Keratinocyte (primary cell): ENCODE data around the gene PLXNB2. TPM values are rescaled to one million over a fixed set of nuclear protein-coding genes. Genes with fewer than 3 reads are reported as not detected.
A peak's percentile ranks its signal among the peaks of the same experiment; 100 is the strongest.
"Not testable (repeated sequence)": the region's sequence is repeated elsewhere in the genome, so short reads cannot be mapped to it uniquely, and the experiment has no call there.

ENCODE experiments used
- DNase-seq: peaks from one replicate; pipeline ENCODE4 v3.0.0-alpha.2; 2011; ENCODE audit warnings: low read depth, missing footprints, low spot score
- FAIRE-seq: peaks from 2 replicates; lab custom pipeline; 2011; peaks lifted over from hg19 to GRCh38; lab: Jason Lieb, UNC
- H2AFZ ChIP-seq: 2 replicates; pipeline ENCODE4 v1.6.0; 2012; ENCODE audit warnings: low read length, control low read depth, inconsistent platforms; ENCODE audit not compliant: control insufficient read depth
- H3K27ac ChIP-seq: 2 replicates; pipeline ENCODE4 v1.5.1; 2011; ENCODE audit warnings: low read length; ENCODE audit not compliant: control insufficient read depth, insufficient read depth
- H3K27me3 ChIP-seq: 3 replicates; pipeline ENCODE4 v1.6.0; 2011; ENCODE audit warnings: low read length; ENCODE audit not compliant: control insufficient read depth, insufficient read depth; ENCODE audit errors: extremely low read depth
- H3K36me3 ChIP-seq, 2 experiments: 2 replicates in 1 of 2; 3 replicates in 1 of 2; pipeline ENCODE4 v1.5.1; 2011; ENCODE audit warnings: low read length in 2 of 2, mild to moderate bottlenecking in 1 of 2; ENCODE audit not compliant: control insufficient read depth in 2 of 2, insufficient read depth in 2 of 2; ENCODE audit errors: extremely low read depth in 1 of 2
- H3K4me1 ChIP-seq: 3 replicates; pipeline ENCODE4 v1.5.1; 2011; ENCODE audit warnings: low read length; ENCODE audit not compliant: control insufficient read depth, insufficient read depth; ENCODE audit errors: extremely low read depth
- H3K4me2 ChIP-seq: 3 replicates; pipeline ENCODE4 v1.6.0; 2011; ENCODE audit warnings: low read depth, low read length; ENCODE audit not compliant: control insufficient read depth, insufficient read depth; ENCODE audit errors: extremely low read depth
- H3K4me3 ChIP-seq, 3 experiments: fragments of 200-600 bp in 1 of 3; sonication (generic) in 1 of 3; 2 replicates in 2 of 3; 3 replicates in 1 of 3; pipeline ENCODE4 v1.5.1; 2011 to 2016; ENCODE audit warnings: low read length in 3 of 3, mild to moderate bottlenecking in 3 of 3, control low read depth in 2 of 3, inconsistent platforms in 1 of 3, low read depth in 1 of 3, mixed read lengths in 1 of 3, mixed run types in 1 of 3, moderate library complexity in 1 of 3; ENCODE audit not compliant: control insufficient read depth in 2 of 3, insufficient read depth in 2 of 3; ENCODE audit errors: extremely low read depth in 1 of 3
- H3K79me2 ChIP-seq: 2 replicates; pipeline ENCODE4 v1.6.0; 2012; ENCODE audit warnings: low read length; ENCODE audit not compliant: control insufficient read depth, insufficient read depth
- H3K9ac ChIP-seq: 3 replicates; pipeline ENCODE4 v1.6.0; 2011; ENCODE audit warnings: low read length; ENCODE audit not compliant: control insufficient read depth, insufficient read depth; ENCODE audit errors: extremely low read depth
- H3K9me1 ChIP-seq: 3 replicates; pipeline ENCODE4 v1.6.0; 2011; ENCODE audit warnings: low read length; ENCODE audit not compliant: control insufficient read depth, insufficient read depth; ENCODE audit errors: extremely low read depth
- H3K9me3 ChIP-seq: 2 replicates; pipeline ENCODE4 v1.5.1; 2012; ENCODE audit warnings: low read depth, low read length; ENCODE audit not compliant: control insufficient read depth
- H4K20me1 ChIP-seq: 3 replicates; pipeline ENCODE4 v1.6.0; 2011; ENCODE audit warnings: low read length; ENCODE audit not compliant: control insufficient read depth, insufficient read depth; ENCODE audit errors: extremely low read depth
- EZH2 ChIP-seq: IDR thresholded peaks from one replicate; pipeline ENCODE4 v1.6.1; 2012; ENCODE audit warnings: inconsistent platforms, mild to moderate bottlenecking, low read length, moderate library complexity
- dilution Hi-C: fragments of 300-500 bp; cut with MboI; formaldehyde crosslinking; loops from one replicate; pipeline ENCODE4 v1.7.0; 2020; ENCODE audit warnings: low sequenced_read_pairs; ENCODE audit not compliant: extremely low pct_ligation_motif_present
- polyA plus RNA-seq, 5 experiments: library from polyadenylated mRNA; depleted of rRNA in 3 of 5; stranded (reverse) in 3 of 5; stranded (forward) in 1 of 5; unstranded in 1 of 5; fragments of >200 nt; gene quantifications; 1 replicate in 1 of 5; 2 replicates in 3 of 5; 3 replicates in 1 of 5; pipeline versions ENCODE4 v1.2.1 to v1.2.3, GENCODE V29; 2011 to 2012; ENCODE audit warnings: missing spikeins in 2 of 5, low read depth in 1 of 5, low replicate concordance in 1 of 5
- TF ChIP-seq, protein P1 (sequence below), 3 experiments: IDR thresholded peaks in 1 of 3; conservative IDR thresholded peaks in 1 of 3; optimal IDR thresholded peaks in 1 of 3; 2 replicates in 2 of 3; 3 replicates in 1 of 3; pipeline versions ENCODE3 to v1.5.1; 2011; ENCODE audit warnings: low read length in 3 of 3, mild to moderate bottlenecking in 3 of 3, moderate library complexity in 2 of 3, control low read depth in 1 of 3, inconsistent platforms in 1 of 3; ENCODE audit not compliant: insufficient read depth in 2 of 3; ENCODE audit errors: extremely low read depth in 1 of 3

Gene PLXNB2
- polyA plus RNA-seq, 1 donor (not counting 4 experiments of a cell fraction or from before 2014, with no cell fraction given) = 44.3 TPM

DNA sequence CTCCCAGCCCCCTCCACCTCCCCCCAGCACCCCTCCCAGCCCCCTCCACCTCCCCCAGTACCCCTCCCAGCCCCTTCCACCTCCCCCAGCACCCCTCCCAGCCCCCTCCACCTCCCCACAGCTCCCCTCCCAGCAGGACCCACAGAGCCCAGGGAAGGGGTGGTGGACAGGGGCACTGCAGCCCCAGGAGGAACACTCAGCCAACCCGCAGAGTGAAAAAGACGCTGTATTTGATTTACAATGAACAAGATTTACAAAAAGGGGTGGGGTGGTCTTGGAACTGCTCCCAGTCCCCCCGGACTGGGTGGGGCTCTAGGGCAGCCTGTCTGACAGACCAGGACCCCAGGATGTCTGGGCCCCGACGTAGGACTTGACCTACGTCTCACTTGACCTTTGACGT, 32.7 kb downstream of the PLXNB2 start:
- H3K9ac ChIP-seq = no peak overlapping the region
- dilution Hi-C loops = no loop called here
- no peaks in the 10 kb centered on the region for H3K79me2 ChIP-seq
- DNase-seq (no peak), FAIRE-seq (no peak)
- no peak overlapping the region for H3K27ac ChIP-seq
- peaks cover 2% of the 10 kb centered on the region for H3K9me3 ChIP-seq
- no peak overlapping the region for H3K4me2 ChIP-seq
- TF ChIP-seq, protein P1, sequence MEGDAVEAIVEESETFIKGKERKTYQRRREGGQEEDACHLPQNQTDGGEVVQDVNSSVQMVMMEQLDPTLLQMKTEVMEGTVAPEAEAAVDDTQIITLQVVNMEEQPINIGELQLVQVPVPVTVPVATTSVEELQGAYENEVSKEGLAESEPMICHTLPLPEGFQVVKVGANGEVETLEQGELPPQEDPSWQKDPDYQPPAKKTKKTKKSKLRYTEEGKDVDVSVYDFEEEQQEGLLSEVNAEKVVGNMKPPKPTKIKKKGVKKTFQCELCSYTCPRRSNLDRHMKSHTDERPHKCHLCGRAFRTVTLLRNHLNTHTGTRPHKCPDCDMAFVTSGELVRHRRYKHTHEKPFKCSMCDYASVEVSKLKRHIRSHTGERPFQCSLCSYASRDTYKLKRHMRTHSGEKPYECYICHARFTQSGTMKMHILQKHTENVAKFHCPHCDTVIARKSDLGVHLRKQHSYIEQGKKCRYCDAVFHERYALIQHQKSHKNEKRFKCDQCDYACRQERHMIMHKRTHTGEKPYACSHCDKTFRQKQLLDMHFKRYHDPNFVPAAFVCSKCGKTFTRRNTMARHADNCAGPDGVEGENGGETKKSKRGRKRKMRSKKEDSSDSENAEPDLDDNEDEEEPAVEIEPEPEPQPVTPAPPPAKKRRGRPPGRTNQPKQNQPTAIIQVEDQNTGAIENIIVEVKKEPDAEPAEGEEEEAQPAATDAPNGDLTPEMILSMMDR (optimal IDR thresholded peaks at IDR 0.05 in 1 of 3, IDR thresholded peaks at IDR 0.05 in 1 of 3, conservative IDR thresholded peaks at IDR 0.05 in 1 of 3; ENCODE audit: extremely low read depth in 1 of 3, insufficient read depth in 2 of 3, low read length in 3 of 3) = no peak
- no peak for TF ChIP-seq EZH2
- peaks cover 3% of the 10 kb centered on the region for H4K20me1 ChIP-seq
- no peaks in the 10 kb centered on the region for H3K27me3 ChIP-seq
- H3K4me1 ChIP-seq = peaks cover 12% of the 10 kb centered on the region
- no peak overlapping the region for H3K4me3 ChIP-seq
- H2AFZ ChIP-seq = no peak overlapping the region
- no peaks in the 10 kb centered on the region for H3K9me1 ChIP-seq
- peaks cover 30 to 32% of the 10 kb centered on the region in 2 experiments for H3K36me3 ChIP-seq

DNA sequence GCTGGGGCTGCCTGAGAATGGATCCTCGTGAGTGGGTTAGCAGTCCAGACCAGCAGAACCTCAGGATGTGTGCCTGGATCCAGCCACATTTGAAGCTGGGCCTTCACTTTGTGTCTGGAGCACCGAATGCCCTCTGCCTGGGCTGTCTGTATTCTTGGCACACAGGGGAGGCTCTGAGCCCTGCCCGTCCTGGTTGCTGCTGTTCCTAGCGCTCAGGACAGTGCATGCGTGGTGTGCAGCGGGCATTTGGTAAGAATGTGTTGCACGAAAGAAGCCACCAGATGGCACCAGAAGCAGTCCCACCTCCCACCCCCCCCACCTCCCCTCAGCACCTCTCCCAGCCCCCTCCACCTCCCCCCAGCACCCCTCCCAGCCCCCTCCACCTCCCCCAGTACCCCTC, 33.1 kb downstream of the PLXNB2 start:
- Histone ChIP-seq H3K27ac (no peak overlapping the region), H3K27me3 (no peaks in the 10 kb centered on the region), H3K4me2 (no peak overlapping the region), H3K4me1 (peaks cover 12% of the 10 kb centered on the region), H3K9me3 (peaks cover 2% of the 10 kb centered on the region), H3K4me3 (no peak overlapping the region), H3K9ac (no peak overlapping the region), H2AFZ (no peak overlapping the region), H3K79me2 (no peaks in the 10 kb centered on the region), H4K20me1 (peaks cover 3% of the 10 kb centered on the region), H3K9me1 (no peaks in the 10 kb centered on the region), H3K36me3 (peaks cover 26 to 28% of the 10 kb centered on the region in 2 experiments)
- FAIRE-seq (no peak), DNase-seq (no peak)
- TF ChIP-seq, protein P1 (optimal IDR thresholded peaks at IDR 0.05 in 1 of 3, IDR thresholded peaks at IDR 0.05 in 1 of 3, conservative IDR thresholded peaks at IDR 0.05 in 1 of 3; ENCODE audit: extremely low read depth in 1 of 3, insufficient read depth in 2 of 3, low read length in 3 of 3) = peak; percentile 11 to 71 (median 19)
- no peak for TF ChIP-seq EZH2
- dilution Hi-C loops = no loop called here

DNA sequence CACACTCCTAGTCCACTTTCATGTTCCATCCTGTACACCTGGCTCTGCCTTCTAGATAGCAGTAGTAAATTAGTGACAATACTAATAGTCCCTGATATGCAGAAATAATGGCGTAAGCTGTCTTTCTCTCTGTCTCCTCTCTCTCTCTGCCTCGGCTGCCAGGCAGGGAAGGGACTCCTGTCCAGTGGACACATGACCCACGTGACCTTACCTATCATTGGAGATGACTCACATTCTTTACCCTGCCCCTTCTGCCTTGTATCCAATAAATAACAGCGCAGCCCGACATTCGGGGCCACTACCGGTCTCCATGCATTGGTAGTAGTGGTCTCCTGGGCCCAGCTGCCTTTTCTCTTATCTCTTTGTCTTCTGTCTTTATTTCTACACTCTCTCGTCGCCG, 33.7 kb downstream of the PLXNB2 start:
- H2AFZ ChIP-seq, H3K9me3 ChIP-seq, H4K20me1 ChIP-seq, dilution Hi-C loops, H3K27ac ChIP-seq, FAIRE-seq, H3K4me3 ChIP-seq, H3K9ac ChIP-seq, H3K79me2 ChIP-seq, H3K27me3 ChIP-seq, DNase-seq, H3K4me2 ChIP-seq, H3K9me1 ChIP-seq: not testable (repeated sequence)
- H3K4me1 ChIP-seq = peaks cover 13% of the 10 kb centered on the region
- H3K36me3 ChIP-seq = peaks cover 22 to 28% of the 10 kb centered on the region in 2 experiments

DNA sequence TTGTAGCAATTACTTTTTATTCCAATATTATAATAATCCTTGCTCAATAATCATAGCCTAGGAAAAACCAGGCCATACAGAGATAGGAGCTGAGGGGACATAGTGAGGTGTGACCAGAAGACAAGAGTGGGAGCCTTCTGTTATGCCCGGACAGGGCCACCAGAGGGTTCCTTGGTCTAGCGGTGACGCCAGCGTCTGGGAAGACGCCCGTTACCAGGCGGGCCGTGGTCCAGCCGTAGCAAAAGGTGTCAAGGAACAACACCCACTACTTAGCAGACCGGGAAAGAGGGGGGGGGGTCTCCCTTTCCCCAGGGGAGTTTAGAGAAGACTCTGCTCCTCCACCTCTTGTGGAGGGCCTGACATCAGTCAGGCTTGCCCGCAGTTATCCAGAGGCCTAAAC, 34.1 kb downstream of the PLXNB2 start:
- H3K4me3 ChIP-seq, H3K4me2 ChIP-seq, H3K27me3 ChIP-seq, H2AFZ ChIP-seq, dilution Hi-C loops, DNase-seq, H3K79me2 ChIP-seq, H3K27ac ChIP-seq, H3K9me1 ChIP-seq, H4K20me1 ChIP-seq, H3K9me3 ChIP-seq, FAIRE-seq, H3K9ac ChIP-seq: not testable (repeated sequence)
- Histone ChIP-seq H3K4me1 (peaks cover 15% of the 10 kb centered on the region), H3K36me3 (peaks cover 20 to 26% of the 10 kb centered on the region in 2 experiments)
